GM19043 (cell line): ENCODE data around the gene TXLNA.

Experiments
- ATAC-seq: cut with Tn5 transposase; IDR thresholded peaks from one replicate; pipeline ENCODE4 v1.9.1; 2021; ENCODE audit warnings: low read depth; ENCODE audit not compliant: unreplicated experiment

The TXLNA gene

GRCh38 chr1:32182060-32182459 is 2.6 kb downstream of the TXLNA start:
- ATAC-seq = no peak

DNA sequence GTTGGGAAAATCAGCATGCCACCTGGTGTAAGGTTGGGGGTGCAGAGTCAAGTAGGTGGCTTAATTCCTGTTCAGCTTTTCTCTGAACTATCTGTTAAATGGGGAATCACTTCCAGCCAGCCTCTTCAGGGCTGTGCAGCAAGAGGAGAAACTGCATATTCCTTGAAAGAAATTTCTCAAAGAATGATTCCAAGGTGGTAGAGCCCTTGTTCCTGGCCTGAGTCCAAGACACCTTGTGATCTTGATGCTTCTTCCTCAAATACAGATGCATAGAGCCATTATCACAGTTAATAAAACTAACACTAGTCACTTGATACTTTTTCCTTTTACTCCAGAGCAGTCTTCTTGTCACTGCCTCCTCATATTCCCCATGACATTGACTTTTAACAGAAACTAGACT is 5.2 kb downstream of the TXLNA start:
- ATAC-seq = no peak

- ATAC-seq = no peak
Observed at GRCh38 chr1:32186077-32186476, 6.6 kb downstream of the TXLNA start.

GRCh38 chr1:32186491-32186890 is 7.0 kb downstream of the TXLNA start:
- no peak for ATAC-seq

- no peak for ATAC-seq
Observed at GRCh38 chr1:32187850-32188249, 8.4 kb downstream of the TXLNA start.

GRCh38 chr1:32192220-32192948 is 12.9 kb downstream of the TXLNA start:
- no peak for ATAC-seq

GRCh38 chr1:32194984-32195383 is 15.5 kb downstream of the TXLNA start:
- no peak for ATAC-seq

- ATAC-seq = no peak
Observed at GRCh38 chr1:32195531-32195930, 16.1 kb downstream of the TXLNA start.

GRCh38 chr1:32195972-32196823 is 16.7 kb downstream of the TXLNA start:
- ATAC-seq = no peak

DNA sequence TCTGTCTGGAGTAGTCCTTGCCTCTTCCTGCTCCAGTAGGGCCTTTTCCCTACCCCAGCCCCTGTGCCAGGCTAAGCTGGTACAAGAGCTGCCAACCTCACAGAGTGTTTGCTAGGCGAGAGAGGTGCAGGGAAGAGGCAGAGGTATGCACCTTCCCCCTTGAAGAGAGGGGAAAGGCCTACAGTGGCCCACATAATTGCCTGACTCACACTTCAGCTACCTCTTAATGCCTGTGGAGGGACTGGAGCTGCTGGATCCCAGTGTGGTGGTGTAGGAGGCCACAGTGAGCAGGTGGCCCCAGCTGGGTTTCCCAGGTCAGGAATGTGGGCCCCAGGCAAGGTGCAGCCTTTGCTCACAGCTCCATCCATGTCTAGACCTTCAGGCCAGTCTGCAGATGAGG is 17.6 kb downstream of the TXLNA start:
- no peak for ATAC-seq

DNA sequence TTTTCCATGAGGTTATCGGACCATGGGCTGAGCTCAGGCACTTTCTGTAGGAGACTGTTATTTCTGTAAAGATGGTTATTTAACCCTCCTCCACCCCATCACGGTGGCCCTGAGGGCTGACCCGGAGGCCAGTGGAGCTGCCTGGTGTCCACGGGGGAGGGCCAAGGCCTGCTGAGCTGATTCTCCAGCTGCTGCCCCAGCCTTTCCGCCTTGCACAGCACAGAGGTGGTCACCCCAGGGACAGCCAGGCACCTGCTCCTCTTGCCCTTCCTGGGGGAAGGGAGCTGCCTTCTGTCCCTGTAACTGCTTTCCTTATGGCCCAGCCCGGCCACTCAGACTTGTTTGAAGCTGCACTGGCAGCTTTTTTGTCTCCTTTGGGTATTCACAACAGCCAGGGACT is 18.4 kb downstream of the TXLNA start:
- ATAC-seq = no peak

GRCh38 chr1:32198237-32199042 is 19.0 kb downstream of the TXLNA start:
- ATAC-seq = no peak

GRCh38 chr1:32199043-32199716 is 19.7 kb downstream of the TXLNA start:
- ATAC-seq = no peak

GRCh38 chr1:32199717-32200072 is 20.2 kb downstream of the TXLNA start:
- ATAC-seq = no peak

DNA sequence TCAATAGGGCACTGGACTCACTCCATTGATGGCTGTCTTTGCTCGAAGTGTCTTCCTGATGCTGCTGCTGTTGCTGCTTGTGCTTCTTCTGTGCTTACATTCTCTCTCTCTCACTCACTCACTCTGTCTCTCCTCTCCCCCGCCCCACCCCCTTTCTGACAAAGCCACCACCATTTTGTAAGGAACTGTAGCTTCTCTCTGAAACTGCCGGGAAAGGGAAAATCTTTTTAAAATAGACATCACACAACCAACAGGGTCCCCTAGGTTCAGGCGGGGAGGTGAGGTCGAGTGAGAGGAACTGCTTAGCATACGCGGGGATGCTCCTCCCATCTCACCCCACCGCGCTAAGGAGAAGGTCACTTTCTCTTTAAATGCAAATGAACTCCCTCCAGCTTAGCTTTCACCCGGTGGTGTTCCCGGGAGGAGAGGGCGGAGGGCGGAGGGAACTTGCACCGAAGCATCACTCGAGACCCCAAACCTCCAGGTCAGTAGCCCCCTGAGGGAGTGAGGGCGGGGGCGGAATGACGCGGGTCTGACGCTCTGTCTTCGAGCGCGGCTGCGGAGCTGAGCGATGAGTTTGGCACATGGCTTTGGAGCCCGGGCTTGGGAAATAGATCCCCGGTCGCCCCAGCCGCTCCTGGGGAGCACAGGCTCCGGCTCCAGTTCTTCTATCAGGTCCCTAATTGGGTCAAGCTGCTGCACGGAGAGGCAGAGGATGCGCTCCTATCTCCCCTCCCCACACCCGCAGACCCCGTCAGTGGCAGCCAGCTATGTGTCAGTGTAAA is 20.9 kb downstream of the TXLNA start, which contains the start of gene CCDC28B:
TSS of gene CCDC28B (plus strand) at position 370 of the 785 bp plus-strand sequence. CDS start 1,341 bp downstream, outside the sequence.
- no peak for ATAC-seq

DNA sequence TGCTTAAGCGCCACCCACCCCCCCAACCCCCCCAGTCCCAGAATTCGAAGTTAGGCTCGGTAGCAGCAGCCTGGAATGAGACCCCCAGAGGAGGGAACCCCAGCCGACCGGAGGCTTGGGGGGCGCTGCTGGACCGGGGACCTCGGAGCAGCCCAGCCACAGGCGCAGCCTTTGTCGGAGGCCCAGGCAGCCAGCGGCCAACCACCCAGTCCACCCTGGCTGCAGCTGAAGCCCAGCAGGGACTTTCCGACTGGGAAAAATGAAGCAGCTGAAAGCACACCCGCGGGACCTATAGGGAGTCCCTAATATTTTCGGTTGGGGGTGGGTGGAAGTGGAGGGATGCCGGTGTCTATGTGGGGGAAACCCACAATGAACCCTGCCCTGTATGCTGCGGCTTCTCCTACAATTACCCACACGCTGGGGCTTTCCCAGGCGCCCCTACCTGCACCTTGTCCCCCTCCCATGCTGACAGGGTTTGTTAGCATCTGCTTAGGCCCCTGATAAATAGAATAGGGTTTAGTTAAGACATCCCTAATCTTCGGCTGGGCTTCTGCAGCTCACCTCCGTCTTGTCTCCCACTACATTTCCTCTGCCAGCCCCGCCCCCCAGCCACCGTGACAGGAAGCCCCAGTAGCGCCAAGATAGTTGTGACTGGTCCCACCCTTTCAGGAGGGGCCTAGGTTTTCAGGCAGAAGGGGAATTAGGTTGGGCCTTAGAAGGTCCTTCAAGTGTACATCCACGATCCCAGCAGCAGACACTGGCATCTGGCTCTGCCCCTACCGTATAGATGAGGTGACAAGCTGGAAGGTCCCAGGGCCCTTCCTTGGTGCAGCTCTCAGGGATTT is 21.8 kb downstream of the TXLNA start:
- peak; percentile 45 for ATAC-seq

GRCh38 chr1:32204943-32205361 is 25.5 kb downstream of the TXLNA start:
- ATAC-seq = no peak

DNA sequence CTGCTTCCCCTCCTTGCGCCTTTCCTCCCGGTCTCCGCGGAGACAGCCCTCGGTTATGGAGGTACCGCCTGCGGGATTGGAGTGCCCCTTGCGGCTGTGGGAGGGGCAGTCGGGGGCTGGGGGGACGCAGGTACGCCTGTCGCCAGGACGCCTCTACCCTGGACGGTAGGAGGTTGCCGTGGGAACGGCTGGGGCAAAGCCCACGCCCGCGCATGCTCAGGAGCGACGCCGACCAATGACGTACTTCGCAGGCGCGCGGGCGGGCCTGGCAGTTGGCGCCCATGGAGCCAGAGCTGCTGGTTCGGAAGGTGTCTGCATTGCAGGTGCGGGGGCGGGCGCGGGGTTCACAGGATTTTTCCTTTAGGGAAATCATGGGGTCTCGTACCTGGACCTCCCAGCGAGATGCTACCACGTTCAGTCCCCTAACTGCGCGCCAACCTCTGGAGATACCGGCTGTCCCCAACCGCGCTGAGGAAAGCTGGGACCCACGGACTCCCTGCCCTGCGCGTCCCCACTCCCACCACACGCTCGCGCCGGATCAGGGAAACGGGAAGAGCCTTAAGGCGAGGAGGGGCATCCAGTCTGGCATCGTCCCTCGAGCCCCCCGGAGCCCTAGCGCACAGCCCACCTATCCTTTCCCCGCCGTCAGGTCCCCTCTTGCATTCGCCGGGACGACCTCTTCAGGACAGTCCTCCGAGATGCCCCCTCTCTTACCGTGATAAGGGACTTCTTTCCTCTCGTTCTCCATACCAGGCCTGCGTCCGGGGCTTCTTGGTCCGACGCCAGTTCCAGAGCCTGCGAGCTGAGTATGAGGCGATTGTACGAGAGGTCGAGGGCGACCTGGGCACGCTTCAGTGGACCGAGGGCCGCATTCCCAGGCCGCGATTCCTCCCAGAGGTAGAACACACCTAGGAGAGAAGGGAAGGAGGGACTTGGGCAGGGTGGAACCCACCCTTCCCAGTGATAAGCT is 26.2 kb downstream of the TXLNA start, which contains the start of gene IQCC:
TSS of gene IQCC (plus strand) at position 271 of the 970 bp plus-strand sequence. CDS start at position 282, 11 bp downstream.
- peak; percentile 43 for ATAC-seq
